SW 1271 (cell line): Measurements from ENCODE around the gene HNRNPUL2.
"Not testable (repeated sequence)": the region's sequence is repeated elsewhere in the genome, so short reads cannot be mapped to it uniquely, and the experiment has no call there.

ENCODE experiments used
- DNase-seq, 2 experiments: peaks; one replicate each; lab custom pipeline; 2025; lab: John Stamatoyannopoulos, UW

HNRNPUL2 gene

DNA sequence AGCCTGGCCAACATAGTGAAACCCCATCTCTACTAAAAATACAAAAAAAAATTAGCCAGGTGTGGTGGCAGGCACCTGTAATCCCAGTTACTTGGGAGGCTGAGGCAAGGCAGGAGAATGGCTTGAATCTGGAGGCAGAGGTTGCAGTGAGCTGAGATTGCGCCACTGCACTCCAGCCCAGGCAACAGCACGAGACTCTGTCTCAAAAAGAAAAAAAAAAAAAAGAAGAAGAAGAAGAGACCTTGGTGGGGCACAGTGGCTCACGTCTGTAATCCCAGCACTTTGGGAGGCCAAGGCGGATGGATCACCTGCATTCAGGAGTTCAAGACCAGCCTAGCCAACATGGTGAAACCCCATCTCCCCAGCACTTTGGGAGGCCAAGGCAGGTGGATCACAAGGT, 23.3 kb downstream of the HNRNPUL2 start:
- not testable (repeated sequence) for DNase-seq

DNA sequence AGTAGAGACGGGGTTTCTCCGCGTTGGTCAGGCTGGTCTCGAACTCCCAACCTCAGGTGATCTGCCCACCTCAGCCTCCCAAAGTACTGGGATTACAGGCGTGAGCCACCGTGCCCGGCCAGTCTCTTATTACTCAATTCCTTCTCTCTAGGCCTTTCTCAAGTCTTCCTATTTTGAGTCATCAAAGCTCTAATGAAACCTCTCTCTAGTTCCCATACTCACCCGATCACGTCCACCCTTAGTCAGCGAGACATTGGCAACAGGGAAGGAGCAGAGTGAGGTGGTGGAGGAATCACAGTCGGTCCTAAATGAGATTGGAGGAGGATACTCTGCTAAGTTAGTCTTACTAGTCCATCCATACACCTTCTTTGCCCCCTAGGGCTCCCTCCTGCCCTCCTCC, 25.0 kb downstream of the HNRNPUL2 start:
- DNase-seq: no peak

DNA sequence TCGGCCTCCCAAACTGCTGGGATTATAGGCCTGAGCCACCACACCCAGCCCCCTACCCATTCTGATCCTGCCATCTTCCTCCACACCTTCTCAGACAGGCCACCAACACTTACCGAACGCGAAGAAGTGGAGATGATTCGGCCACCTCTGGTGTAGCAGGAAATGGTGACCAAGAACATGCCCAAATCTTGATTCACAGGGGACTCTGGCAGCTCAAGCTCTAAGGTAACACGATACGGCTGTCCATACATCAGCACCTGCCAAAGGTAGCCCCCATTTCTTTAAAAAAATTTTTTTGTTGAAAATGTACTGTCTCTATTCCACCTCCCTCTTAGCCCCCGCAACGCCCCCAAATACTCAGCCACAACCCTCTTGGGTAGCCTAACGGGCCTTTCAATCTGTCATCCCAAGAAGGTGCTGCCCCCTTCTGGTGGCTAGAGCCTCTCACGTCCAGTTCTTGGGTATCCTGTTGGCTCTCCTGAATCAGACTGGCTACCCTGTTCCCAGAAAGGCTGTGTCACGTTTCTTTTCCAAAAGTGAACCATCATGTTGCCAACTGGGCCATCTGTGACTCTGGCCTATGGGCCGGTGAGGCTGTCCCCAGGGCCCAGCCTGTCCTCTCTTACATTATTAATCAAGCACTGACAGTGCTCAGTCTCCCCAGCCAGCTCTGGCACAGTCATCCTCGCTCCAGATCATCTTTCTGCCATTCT, 32.6 kb downstream of the HNRNPUL2 start:
- peak in 1 of 2 experiments; percentile 51 for DNase-seq

DNA sequence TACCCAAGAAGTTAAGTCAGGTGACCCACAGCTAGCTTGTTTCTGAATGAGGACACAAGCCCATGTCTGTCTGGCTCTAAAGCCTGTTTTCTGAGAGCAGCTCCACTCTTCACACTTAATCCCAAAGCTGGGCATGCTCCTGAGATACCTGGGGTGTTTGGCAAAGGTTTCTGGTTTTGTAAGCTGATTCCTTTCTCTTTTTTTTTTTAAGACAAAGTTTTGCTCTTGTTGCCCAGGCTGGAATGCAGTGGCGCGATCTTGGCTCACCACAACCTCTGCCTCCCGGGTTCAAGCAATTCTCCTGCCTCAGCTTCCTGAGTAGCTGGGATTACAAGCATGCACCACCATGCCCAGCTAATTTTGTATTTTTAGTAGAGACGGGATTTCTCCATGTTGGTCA, 33.6 kb downstream of the HNRNPUL2 start:
- DNase-seq: not testable (repeated sequence)

DNA sequence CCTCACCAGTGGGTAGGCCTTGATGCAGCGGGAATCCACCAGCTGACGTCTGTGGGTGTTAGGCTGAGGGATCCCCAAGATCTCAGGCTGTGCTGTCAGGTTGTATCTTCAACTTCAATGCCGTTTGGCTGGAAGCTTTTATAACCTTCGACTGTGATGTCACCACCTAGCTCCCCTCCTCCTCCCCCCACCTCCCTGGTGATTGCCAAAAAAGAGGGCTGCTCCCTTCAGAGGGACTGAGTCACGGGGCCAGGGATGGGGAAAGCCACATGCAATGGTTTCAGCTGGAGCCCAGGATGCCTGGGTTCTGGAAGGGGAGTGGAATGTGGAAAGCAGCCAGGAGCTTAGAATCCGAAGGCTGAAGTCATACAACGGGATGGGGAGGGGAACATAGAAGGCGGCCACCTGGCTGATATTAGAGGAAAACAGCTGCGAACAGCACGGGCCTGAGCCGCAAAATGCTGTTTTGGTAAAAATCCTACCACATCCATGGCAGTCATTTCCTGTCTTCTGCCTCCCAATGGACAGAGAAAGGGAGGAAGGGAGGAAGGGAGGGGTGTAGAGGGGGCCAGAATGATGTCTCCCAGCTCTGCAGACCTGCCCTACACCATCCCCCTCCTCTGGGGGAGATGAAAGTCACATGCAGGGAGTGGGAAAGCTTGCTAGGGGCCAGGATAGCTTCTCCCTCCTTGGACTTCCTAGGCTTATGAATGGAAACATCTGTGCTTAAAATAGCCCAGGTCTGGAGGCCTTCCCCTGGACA, 37.7 kb downstream of the HNRNPUL2 start, which contains the start of gene LRRN4CL:
LRRN4CL (minus strand) TSS at position 110 of the 763 bp plus-strand sequence. CDS start 1,022 bp downstream, outside the sequence.
- DNase-seq: no peak

DNA sequence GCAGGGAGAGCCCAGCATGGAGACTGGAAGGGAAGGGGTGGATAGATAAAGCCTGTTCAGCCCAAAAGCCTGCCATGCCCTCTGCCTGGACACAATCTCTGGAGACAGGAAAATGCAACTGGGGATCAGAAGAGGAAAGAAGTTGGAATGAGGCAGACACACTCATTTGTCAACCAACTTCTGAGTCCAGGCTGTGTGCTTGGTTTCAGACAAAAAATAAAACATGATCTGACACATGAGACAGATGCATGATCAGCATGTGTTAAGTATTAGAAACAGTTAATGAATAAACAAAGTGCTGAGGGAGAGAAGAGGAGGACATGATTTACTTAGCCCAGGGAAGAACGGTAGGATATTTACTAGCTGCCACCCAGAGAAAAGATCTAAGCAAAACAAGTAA, 38.8 kb downstream of the HNRNPUL2 start:
- DNase-seq: no peak

DNA sequence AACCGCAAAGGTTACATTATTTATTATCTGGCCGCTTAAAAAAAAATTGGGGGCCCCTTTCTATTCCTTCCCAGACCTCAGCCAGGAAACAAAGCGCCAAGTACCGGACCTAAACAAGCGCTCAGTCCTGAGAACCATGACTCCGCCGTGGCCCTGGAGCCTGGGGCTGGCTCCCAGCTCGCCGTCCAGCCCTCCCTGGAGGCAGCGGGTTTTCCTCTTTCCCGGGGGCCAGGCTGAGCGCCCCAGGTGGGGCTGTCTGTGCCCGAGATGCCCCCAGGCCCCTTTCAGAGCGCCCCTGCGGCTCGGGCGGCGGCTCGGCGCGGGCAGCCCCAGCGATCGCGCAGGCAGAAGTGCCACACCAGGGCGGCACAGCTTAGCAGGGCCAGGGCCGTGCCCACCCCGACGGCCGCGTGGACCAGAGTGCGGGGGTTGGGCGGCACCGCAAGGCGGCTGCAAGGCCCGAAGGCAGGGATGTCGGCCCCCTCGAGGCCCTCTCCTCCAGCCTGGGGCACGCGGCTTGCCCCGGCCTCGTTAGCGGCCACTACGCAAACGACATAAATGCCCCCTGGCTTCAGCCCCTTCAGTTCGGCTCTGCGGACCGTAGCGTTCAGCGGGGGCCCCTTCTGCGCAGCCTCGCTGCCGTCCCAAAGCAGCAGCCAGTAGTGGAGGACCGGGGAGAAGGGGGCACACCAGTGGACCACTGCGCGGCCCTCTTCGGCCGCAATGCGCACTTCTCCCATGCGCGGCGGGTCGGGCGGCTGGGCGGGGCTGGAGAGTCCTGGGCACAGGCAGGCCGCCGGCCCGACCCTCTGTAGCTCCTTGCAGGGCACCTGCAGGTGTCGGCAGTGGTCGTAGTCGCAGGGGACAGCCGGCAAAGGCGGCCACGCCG, 39.5 kb downstream of the HNRNPUL2 start:
- no peak for DNase-seq

DNA sequence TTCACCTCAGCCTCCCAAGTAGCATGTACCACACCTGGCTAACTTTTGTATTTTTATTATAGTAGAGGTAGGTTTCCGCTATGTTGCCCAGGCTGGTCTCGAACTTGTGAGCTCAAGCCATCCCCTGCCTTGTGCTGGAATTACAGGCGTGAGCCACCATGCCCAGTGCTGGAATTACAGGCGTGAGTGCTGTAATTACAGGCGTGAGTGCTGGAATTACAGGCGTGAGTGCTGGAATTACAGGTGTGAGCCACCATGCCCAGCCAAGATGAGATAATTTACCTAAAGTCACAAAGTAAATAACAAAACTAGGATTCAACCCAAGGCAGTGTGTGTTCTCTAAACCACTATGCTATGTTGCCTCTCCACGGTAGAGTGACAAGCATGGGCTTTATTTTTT, 44.7 kb downstream of the HNRNPUL2 start:
- DNase-seq: no peak

DNA sequence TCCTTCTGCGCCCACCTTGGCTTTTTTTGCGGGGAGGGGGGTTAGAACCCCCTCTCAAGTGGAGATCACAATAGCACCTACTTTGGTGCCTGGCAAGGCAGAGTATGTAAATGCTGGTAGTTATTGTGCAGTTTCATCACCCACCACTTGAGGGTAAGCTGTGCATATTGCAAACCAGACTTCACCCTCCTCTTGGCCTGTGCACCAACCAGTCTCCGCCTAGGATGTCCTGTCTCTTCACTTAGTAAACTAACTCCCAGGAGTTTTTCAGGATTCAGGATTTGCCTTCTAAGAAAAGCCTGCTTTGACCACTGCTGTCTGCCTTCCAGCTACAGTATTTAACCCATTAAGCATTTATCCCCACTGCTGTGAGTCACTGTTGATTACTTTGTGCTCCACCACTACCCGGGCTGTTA, 46.4 kb downstream of the HNRNPUL2 start:
- peak; percentile 53 to 71 for DNase-seq

DNA sequence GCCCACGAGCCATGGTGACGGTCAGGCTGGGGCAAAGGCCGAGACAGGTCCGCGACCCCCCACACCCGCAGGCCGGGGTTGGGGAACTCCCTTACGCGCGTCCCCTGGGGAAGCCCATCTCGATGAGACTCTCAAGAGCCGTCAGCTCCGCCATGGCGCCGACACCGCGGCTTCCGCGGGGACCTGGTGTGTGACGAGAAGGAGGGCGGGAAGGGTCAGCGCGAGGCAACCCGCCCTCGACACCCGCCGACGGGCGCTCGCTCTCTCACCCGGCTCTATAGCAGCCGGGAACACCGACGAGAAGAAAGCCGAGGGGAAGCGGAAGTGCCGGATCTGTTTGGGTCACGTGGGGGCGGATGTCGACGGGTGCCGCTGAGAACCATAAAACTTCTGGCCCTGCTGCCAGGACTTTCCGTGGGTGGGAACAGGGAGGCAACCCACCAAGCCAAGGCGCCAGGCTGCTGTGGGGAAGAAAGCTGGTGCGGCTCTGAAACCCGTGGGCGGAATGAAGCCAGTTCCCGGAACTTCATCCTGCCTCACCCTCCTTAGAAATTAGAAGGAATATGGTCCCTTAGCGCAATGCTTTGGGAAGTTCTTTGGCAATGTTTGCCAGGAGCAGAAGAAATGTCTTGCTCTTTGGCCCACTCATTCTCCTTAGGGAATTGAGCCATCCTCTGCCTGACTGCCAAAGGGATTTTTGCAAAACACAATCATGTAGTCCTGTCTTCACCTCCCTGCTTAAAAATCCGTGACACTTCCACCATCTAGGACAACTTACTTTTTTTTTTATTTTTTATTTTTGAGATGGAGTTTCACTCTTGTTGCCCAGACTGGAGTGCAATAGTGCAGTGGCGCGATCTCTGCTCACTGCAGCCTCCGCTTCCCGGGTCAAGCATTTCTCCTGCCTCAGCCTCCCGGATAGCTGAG, 48.2 kb downstream of the HNRNPUL2 start, which contains the start of gene UBXN1:
UBXN1 (minus strand) TSS at position 304 of the 927 bp plus-strand sequence; CDS start at position 154, 150 bp downstream.
- DNase-seq: peak; percentile 71 to 84

DNA sequence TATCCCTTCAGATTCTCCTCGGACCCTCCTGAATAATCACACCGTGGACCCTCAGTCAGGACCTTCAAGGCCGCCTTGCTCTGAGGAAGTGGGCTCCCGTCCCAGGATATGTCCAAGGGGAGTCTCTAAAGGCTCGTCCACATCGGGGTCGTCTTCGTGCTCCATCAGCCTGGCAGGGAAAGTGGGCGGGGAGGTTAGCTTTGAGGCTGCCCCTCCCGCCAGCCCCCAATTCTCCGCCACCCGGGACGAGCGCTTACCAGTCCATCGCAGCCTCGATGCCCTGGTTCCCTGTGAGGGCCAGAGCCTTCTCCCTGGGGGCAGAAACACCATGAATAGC, 48.9 kb downstream of the HNRNPUL2 start:
- no peak for DNase-seq

DNA sequence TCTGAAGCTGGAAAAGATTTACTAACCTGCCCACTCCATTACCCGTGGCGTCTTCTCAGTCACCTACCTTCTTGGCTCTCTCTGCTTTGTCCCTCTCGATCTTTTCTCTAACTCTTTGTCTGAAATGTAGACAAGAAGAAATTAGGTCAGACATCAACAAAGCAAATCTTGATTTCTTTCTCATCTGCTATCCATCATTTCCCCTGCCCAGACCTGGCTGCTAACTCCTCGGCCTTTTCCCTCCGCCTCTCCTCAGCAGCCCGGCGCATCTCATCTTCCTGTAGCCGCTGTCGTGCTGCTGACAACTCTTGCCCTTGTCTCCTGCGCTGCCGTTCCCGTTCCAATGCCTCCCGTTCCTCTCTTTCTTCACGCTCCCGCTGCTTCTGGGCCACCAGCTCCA, 49.5 kb downstream of the HNRNPUL2 start:
- DNase-seq: no peak

DNA sequence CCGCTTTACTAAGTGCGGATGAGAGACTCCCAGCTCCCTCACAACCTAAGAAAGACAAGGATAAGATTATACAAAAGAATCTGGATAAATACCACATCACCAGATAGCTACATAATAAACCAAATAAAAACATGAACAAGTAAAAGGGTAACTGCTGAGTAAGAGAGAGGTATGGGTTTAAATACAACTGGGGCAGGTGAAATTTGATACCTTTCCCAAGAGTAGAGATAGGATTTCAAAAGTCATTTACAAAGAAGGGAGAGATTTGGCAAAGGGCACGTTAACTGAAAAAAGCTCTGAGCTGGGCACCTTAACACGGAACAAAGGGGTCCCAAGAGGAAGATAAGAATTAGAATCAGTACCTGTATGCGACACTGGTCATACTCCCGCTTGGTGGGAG, 50.1 kb downstream of the HNRNPUL2 start:
- no peak for DNase-seq

DNA sequence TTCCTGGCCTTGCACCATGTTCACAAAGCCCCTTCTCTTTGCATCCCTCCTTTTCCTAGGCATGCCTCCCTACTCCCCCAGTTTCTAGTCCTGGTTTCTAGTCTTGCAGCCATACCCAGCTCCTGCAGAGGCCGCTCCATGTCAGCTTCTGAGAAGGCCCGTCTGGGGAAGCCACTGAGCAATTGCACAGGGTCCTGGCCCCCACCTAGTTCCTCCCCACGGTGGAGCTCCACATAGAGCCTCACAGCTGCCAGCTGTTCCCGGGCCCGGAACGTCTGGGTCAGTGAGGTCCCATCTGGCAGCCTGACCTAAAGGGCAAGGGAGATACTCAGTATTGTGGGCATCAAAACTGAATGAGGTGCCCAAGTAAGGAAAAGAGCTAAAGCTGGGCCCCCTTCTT, 50.6 kb downstream of the HNRNPUL2 start:
- no peak for DNase-seq

DNA sequence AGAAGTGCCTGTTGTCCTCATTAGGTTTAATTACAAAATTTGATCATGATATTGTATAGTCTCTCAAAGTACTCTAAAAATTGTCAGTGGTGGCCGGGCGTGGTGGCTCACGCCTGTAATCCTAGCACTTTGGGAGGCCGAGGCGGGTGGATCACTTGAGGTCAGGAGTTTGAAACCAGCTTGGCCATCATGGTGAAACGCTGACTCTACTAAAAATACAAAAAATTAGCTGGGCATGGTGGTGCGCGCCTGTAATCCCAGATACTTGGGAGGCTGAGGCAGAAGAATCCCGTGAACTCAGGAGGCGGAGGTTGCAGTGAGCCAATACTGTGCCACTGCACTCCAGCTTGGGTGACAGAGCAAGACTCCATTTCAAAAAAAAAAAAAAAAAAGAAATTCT, 51.8 kb downstream of the HNRNPUL2 start:
- not testable (repeated sequence) for DNase-seq

DNA sequence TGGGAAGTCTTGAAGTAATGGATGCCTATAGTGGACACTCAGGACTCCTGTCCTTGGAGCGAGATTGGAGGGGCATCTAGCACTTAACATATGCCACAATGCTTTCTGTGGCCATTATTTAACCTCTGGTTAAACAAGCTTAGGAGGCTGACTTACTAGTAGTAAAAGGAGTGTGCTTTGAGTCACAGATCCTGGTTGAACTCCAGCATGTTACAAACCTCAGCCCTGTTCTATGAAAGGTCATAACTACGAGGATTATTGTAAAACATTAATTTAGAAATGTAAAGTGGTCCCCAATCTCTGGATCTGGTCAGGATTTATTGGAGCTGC, 54.1 kb downstream of the HNRNPUL2 start:
- no peak for DNase-seq

DNA sequence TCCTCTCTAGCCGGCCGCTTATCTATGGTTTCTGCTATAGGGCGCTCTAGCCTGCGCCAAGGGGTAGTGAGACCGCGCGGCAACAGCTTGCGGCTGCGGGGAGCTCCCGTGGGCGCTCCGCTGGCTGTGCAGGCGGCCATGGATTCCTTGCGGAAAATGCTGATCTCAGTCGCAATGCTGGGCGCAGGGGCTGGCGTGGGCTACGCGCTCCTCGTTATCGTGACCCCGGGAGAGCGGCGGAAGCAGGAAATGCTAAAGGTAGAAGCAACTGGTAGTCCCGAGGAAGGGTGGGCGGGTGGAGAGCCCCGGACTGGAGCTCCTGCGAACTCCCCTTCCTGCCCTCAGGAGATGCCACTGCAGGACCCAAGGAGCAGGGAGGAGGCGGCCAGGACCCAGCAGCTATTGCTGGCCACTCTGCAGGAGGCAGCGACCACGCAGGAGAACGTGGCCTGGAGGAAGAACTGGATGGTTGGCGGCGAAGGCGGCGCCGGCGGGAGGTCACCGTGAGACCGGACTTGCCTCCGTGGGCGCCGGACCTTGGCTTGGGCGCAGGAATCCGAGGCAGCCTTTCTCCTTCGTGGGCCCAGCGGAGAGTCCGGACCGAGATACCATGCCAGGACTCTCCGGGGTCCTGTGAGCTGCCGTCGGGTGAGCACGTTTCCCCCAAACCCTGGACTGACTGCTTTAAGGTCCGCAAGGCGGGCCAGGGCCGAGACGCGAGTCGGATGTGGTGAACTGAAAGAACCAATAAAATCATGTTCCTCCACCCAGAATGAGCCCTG, 55.5 kb downstream of the HNRNPUL2 start, which contains the start of the genes LBHD1 and UQCC3:
LBHD1 (minus strand) TSS at position 660 of the 782 bp plus-strand sequence. CDS start 2,236 bp downstream, outside the sequence.
UQCC3 (plus strand) TSS at position 66 of the 782 bp plus-strand sequence; CDS start at position 139, 73 bp downstream.
- DNase-seq: peak; percentile 70 to 88

DNA sequence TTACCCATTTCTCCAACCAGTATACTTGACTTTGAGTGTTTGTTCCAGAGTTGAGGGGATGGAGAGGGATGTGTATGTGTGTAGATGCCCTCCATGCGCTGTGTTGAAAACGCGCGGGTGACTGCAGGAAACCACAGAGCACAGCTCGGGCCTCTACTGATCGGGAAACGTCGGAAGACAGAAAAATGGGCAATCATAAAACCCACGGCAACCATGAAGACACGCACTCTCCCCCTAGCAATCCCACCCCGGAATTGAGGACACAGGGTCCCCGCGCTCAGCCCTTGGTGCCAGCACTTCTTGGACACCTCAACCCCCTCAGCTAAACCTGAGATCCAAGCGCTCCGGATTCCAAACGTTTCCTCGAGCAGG, 56.0 kb downstream of the HNRNPUL2 start:
- peak in 1 of 2 experiments; percentile 72 for DNase-seq

DNA sequence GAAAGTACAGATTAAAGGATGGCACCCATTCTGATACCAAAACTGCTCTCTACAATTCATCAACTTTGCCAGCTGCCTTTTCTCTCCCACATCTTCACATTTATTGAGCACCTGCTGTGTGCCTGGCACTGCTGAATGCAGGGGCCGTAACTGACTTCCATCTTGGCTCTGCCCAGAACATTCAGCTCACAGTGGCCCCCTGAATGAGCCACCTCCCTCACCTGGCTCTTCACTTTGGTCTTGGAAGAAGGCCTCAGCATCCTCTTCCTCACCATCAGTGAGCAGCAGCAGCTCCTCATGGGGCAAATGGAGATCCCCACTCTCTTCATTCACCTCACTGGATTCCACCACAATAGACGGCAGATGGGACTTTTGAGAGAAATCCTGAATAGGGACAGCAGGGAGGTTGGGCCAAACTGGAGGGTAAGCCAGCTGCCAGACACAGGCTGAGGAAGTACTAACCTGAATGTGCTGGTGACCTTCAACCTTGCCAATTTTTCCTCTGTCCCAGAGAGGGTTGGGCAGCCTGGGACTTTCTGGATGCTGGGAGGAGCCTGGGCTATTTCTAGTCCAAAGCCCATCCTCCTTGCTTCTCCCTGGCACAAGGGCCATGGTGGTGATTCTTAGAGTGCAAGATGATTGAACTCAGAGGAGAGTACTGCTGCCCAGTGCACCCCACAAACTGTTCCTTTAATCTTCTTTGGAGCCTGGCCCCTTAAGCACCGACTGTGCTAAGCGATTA, 57.7 kb downstream of the HNRNPUL2 start:
- no peak for DNase-seq

DNA sequence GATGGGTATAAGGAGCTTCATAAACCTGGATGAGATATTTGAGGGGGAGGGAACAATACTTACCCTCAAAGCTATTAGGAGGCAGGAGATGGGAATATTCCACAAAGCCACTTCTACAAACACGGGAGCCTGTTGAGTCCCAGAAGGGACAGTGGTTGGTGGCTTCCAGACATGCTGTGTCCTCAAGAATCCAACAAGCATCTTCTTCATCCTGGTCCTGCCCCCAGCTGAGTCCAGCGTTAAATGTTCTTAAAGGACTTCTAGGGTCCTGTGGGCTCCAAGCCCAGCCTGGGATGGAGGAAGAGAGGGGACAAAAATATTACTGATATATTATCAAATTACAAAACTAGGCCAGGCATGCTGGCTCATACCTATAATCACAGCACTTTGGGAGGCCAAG, 59.8 kb downstream of the HNRNPUL2 start:
- DNase-seq: no peak
